HEK293 (cell line): ENCODE results near the gene CENPC.
"Not testable (repeated sequence)": the region's sequence is repeated elsewhere in the genome, so short reads cannot be mapped to it uniquely, and the experiment has no call there.

Experiments
- BCL11B ChIP-seq: fragments of 450-650 bp; formaldehyde crosslinking; IDR thresholded peaks from 2 replicates; pipeline ENCODE4 v1.5.1; 2016; ENCODE audit warnings: low read depth, missing biosample characterization, missing genetic modification characterization
- CTCF ChIP-seq: fragments of 450-650 bp; formaldehyde crosslinking; IDR thresholded peaks from 2 replicates; pipeline ENCODE4 v1.5.1; 2016; ENCODE audit warnings: missing biosample characterization, missing genetic modification characterization
- KLF16 ChIP-seq: fragments of 450-650 bp; formaldehyde crosslinking; IDR thresholded peaks from 2 replicates; pipeline ENCODE4 v1.5.1; 2017; ENCODE audit warnings: missing biosample characterization, missing genetic modification characterization
- REST ChIP-seq: fragments of 450-650 bp; formaldehyde crosslinking; IDR thresholded peaks from 2 replicates; pipeline ENCODE4 v1.5.1; 2016; ENCODE audit warnings: missing biosample characterization, missing genetic modification characterization
- ZBTB1 ChIP-seq: fragments of 450-650 bp; formaldehyde crosslinking; IDR thresholded peaks from 2 replicates; pipeline ENCODE4 v1.5.1; 2016; ENCODE audit warnings: missing biosample characterization, missing genetic modification characterization
- ZBTB8A ChIP-seq: fragments of 450-650 bp; formaldehyde crosslinking; IDR thresholded peaks from 2 replicates; pipeline ENCODE4 v1.5.1; 2016; ENCODE audit warnings: missing biosample characterization, missing genetic modification characterization
- ZNF169 ChIP-seq: fragments of 450-650 bp; formaldehyde crosslinking; IDR thresholded peaks from 2 replicates; pipeline ENCODE4 v1.5.1; 2016; ENCODE audit warnings: missing biosample characterization, missing genetic modification characterization
- ZNF280D ChIP-seq: fragments of 450-650 bp; formaldehyde crosslinking; IDR thresholded peaks from 2 replicates; pipeline ENCODE4 v1.5.1; 2016; ENCODE audit warnings: missing biosample characterization, missing genetic modification characterization
- ZNF513 ChIP-seq: fragments of 450-650 bp; IDR thresholded peaks from 2 replicates; pipeline ENCODE4 v1.5.1; 2018; ENCODE audit warnings: missing biosample characterization, missing genetic modification characterization
- ZNF544 ChIP-seq: fragments of 450-650 bp; formaldehyde crosslinking; IDR thresholded peaks from 2 replicates; pipeline ENCODE4 v1.5.0; 2017; ENCODE audit warnings: missing biosample characterization, missing genetic modification characterization
- ZSCAN23 ChIP-seq: fragments of 450-650 bp; formaldehyde crosslinking; IDR thresholded peaks from 2 replicates; pipeline ENCODE4 v1.5.1; 2016; ENCODE audit warnings: missing biosample characterization, missing genetic modification characterization
- ZSCAN30 ChIP-seq: fragments of 450-650 bp; IDR thresholded peaks from 2 replicates; pipeline ENCODE4 v1.5.1; 2018; ENCODE audit warnings: missing biosample characterization, mild to moderate bottlenecking, missing genetic modification characterization, moderate library complexity

- TF ChIP-seq REST (tag by site-specific recombination); CTCF; ZNF513 (tag by site-specific recombination); ZNF544; ZBTB8A (tag by site-specific recombination); ZSCAN23 (tag by site-specific recombination); ZBTB1 (tag by site-specific recombination); KLF16 (tag by site-specific recombination); ZNF280D; ZNF169 (tag by site-specific recombination); ZSCAN30 (tag by site-specific recombination); BCL11B (tag by site-specific recombination): not testable (repeated sequence)
Measured at GRCh38 chr4:67524140-67524539, 21.2 kb downstream of the CENPC start.
